Gastrocnemius medialis (tissue), 4 donors: ENCODE results near the gene SNCG. TPM values are rescaled to one million over a fixed set of nuclear protein-coding genes. Genes with fewer than 3 reads are reported as not detected.
A peak's percentile ranks its signal among the peaks of the same experiment; 100 is the strongest.
"Not testable (repeated sequence)": the region's sequence is repeated elsewhere in the genome, so short reads cannot be mapped to it uniquely, and the experiment has no call there.

Source experiments
- ATAC-seq, 2 donors: fragments of 150-250 bp; one replicate each; pipeline ENCODE4 v1.9.1; 2016
- DNase-seq, 2 donors: peaks; one replicate each; pipeline ENCODE4 v3.0.0-alpha.2; 2019
- H3K27ac ChIP-seq, 4 donors: fragments of 200-600 bp; sonication (generic); 1 replicate in 1 of 4; 2 replicates in 3 of 4; pipeline ENCODE4 v1.5.1; 2016 to 2018; ENCODE audit warnings: mild to moderate bottlenecking in 2 of 4, moderate library complexity in 1 of 4
- H3K27me3 ChIP-seq, 3 donors: fragments of 200-600 bp; sonication (generic) in 2 of 3; 1 replicate in 1 of 3; 2 replicates in 2 of 3; pipeline versions ENCODE4 v1.5.1 to v1.6.0; 2016 to 2019; ENCODE audit warnings: mild to moderate bottlenecking in 1 of 3, moderate library complexity in 1 of 3
- H3K36me3 ChIP-seq, 2 donors: fragments of 200-600 bp; sonication (generic) in 1 of 2; one replicate each; pipeline ENCODE4 v1.5.1; 2017 to 2018
- H3K4me1 ChIP-seq, 2 donors: fragments of 200-600 bp; sonication (generic) in 1 of 2; one replicate each; pipeline ENCODE4 v1.5.1; 2016 to 2017; ENCODE audit warnings: mild to moderate bottlenecking in 2 of 2
- H3K4me3 ChIP-seq, 4 donors: fragments of 200-600 bp; sonication (generic) in 3 of 4; 1 replicate in 1 of 4; 2 replicates in 3 of 4; pipeline ENCODE4 v1.5.1; 2016 to 2019; ENCODE audit warnings: mild to moderate bottlenecking in 2 of 4
- H3K9me3 ChIP-seq, 3 donors: fragments of 200-600 bp; sonication (generic) in 2 of 3; 1 replicate in 1 of 3; 2 replicates in 2 of 3; pipeline ENCODE4 v1.5.1; 2016 to 2019
- CTCF ChIP-seq, 5 experiments: fragments of 450-650 bp in 3 of 5; fragments of 200-600 bp in 2 of 5; sonication (generic) in 2 of 5; IDR thresholded peaks in 4 of 5; conservative IDR thresholded peaks in 1 of 5; 1 replicate in 4 of 5; 2 replicates in 1 of 5; pipeline ENCODE4 v1.5.1; 2016 to 2019; ENCODE audit warnings: antibody characterized with exemption in 5 of 5, mild to moderate bottlenecking in 3 of 5, moderate library complexity in 3 of 5
- POLR2A ChIP-seq, 2 donors: fragments of 450-650 bp; IDR thresholded peaks; one replicate each; pipeline ENCODE4 v1.6.1; 2017; ENCODE audit warnings: antibody characterized with exemption in 2 of 2, mild to moderate bottlenecking in 2 of 2, moderate library complexity in 2 of 2
- in situ Hi-C, 4 donors: fragments of 200-750 bp; cut with MboI; loops; one replicate each; pipeline versions ENCODE4 v1.15.0 to v1.8.0; 2017; ENCODE audit warnings: low sequenced_read_pairs in 4 of 4
- intact Hi-C: fragments of 100-400 bp; cut with DNase I; formaldehyde crosslinking; loops from one replicate; pipeline ENCODE4 v1.15.1; 2023; ENCODE audit warnings: low total_unique reads
- total RNA-seq, 4 donors: library from RNA; depleted of rRNA; stranded (reverse); fragments of >200 nt; gene quantifications; one replicate each; pipeline versions ENCODE4 v1.1.0 to v1.2.3, GENCODE V29; 2016

SNCG gene
- total RNA-seq, 4 donors from 2014 or later = 2.0 to 9.9 (median 3.0) TPM

GRCh38 chr10:86929468-86930380, 28.7 kb upstream of the SNCG start:
- Histone ChIP-seq H3K4me3 (no peak overlapping the region), H3K4me1 (no peaks in the 10 kb centered on the region), H3K9me3 (no peaks in the 10 kb centered on the region), H3K36me3 (peaks cover 0 to 5% of the 10 kb centered on the region in 2 donors), H3K27ac (no peak overlapping the region), H3K27me3 (no peaks in the 10 kb centered on the region)
- no peak for TF ChIP-seq POLR2A (IDR thresholded peaks at IDR 0.05)
- no peak for TF ChIP-seq CTCF (IDR thresholded peaks at IDR 0.05 in 4 of 5, conservative IDR thresholded peaks at IDR 0.05 in 1 of 5)
- in situ Hi-C loops = loop anchor here in 1 of 4 donors (25.0 kb wide), 1 partner anchor 158 kb away; the partner anchor contains the start of genes GLUD1 and SHLD2
- ATAC-seq (no peak), DNase-seq (no peak)
- intact Hi-C loops = no loop called here

- TF ChIP-seq POLR2A (IDR thresholded peaks at IDR 0.05) (no peak), CTCF (IDR thresholded peaks at IDR 0.05 in 4 of 5, conservative IDR thresholded peaks at IDR 0.05 in 1 of 5) (no peak)
Measured at GRCh38 chr10:86931872-86932271, 26.5 kb upstream of the SNCG start.

DNA sequence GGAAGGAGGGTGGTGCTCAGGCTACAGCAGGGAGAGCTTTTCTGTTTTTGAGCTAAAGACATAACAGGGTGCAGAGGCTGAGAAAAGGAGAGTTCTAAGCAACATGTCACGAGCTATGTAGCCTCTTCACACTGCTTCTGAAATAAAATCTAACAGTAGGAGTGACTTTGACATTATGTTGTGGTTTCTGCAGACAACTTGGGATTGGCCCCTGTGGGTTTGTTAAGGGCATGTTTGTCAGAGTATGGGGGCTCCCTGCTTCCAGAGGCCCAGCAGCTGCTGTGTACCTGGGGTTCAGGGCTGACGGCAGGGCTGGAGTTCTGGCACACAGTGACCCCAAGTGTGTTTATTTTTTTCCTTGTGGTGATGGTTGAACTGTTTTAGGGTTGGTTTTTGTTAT, 25.7 kb upstream of the SNCG start:
- Histone ChIP-seq H3K27me3 (no peaks in the 10 kb centered on the region), H3K4me1 (no peaks in the 10 kb centered on the region), H3K4me3 (no peak overlapping the region), H3K9me3 (no peaks in the 10 kb centered on the region), H3K36me3 (peaks cover 0 to 5% of the 10 kb centered on the region in 2 donors), H3K27ac (no peak overlapping the region)
- intact Hi-C loops (no loop called here), in situ Hi-C loops (loop anchor here in 1 of 4 donors (25.0 kb wide), 1 partner anchor 155 kb away; the partner anchor contains the start of genes GLUD1 and SHLD2)
- no peak for ATAC-seq
- no peak for DNase-seq
- TF ChIP-seq POLR2A (IDR thresholded peaks at IDR 0.05) (no peak), CTCF (IDR thresholded peaks at IDR 0.05 in 4 of 5, conservative IDR thresholded peaks at IDR 0.05 in 1 of 5) (no peak)

More at GRCh38 chr10:86931872-86932271, 26.5 kb upstream of the SNCG start:
- Histone ChIP-seq H3K27ac (peak overlapping the region in 1 of 4 donors; percentile 12), H3K27me3 (no peaks in the 10 kb centered on the region), H3K36me3 (peaks cover 0 to 5% of the 10 kb centered on the region in 2 donors), H3K4me1 (no peaks in the 10 kb centered on the region), H3K4me3 (no peak overlapping the region), H3K9me3 (no peaks in the 10 kb centered on the region)
- peak in 1 of 2 donors; percentile 23 for ATAC-seq
- in situ Hi-C loops = loop anchor here in 1 of 4 donors (25.0 kb wide), 1 partner anchor 155 kb away; the partner anchor contains the start of genes GLUD1 and SHLD2
- no peak for DNase-seq
- intact Hi-C loops = no loop called here

GRCh38 chr10:86934162-86934711, 24.2 kb upstream of the SNCG start:
- H3K27me3 ChIP-seq, H3K9me3 ChIP-seq, H3K4me1 ChIP-seq, H3K36me3 ChIP-seq, intact Hi-C loops, H3K27ac ChIP-seq, H3K4me3 ChIP-seq, DNase-seq, ATAC-seq: not testable (repeated sequence)
- in situ Hi-C loops = loop anchor here in 1 of 4 donors (25.0 kb wide), 1 partner anchor 153 kb away; the partner anchor contains the start of genes GLUD1 and SHLD2
